Measurements from ENCODE around the gene MAJIN.

The MAJIN gene

GRCh38 chr11:64891215-64891848 lies 80.6 kb downstream of the MAJIN start:
- no peak for FAIRE-seq

DNA sequence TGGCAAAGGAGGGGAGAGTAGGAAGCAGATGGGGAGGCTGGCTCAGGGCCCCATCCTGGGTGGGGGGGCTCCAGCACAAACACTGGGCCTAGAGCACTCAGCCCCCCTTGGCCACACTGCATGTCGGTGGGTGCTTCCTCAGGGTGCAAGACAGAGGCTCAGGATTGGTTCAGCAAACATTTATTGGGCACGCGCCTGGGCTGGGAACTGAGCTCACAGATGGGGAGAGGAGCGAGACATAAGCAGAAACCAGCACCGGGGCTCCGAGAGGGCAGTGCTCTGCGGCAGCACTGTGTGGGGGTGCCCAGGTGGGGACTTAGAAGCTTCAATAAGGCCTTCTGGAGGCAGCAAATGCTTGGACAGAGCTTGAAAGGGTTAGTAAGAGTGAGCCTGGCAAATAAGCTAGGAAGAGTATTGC lies 81.4 kb downstream of the MAJIN start:
- FAIRE-seq: no peak

DNA sequence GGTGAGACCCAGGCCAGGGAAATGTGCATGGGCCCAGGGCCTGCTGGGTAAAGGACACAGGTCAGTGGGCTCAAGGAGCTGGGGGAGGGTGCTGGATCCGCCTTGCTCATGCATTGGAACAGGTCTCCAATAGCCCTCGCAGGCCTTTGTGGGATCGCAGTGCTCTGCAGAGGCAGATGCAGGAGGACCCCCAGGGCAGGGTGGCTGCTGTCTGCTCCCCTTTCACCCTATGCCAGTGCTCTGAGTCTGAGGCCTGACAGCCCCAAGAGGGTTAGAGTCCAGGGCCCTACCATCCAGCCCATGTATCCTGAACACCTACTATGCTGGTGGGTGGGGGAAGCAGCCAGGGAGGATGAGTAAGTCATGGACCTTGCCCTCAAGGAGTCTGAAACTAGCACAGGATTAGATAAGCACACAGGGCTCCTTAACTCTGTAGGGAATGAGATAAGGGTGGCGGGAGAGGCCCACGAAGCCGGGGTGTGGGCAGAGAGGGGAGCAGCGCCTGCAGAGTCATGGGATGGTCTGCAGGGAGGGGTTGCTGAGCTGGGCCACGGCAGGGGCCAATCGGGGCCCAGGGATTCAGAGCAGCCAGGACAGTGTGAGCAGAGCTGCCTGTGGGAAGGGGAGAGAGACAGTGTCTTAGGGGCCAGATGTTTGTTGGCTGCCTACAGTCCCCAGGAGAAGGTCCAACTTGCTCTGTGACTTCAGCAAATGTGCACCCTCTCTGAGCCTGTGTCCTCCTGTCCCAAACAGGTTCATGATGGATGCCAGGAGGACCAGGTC lies 83.0 kb downstream of the MAJIN start:
- FAIRE-seq: no peak

DNA sequence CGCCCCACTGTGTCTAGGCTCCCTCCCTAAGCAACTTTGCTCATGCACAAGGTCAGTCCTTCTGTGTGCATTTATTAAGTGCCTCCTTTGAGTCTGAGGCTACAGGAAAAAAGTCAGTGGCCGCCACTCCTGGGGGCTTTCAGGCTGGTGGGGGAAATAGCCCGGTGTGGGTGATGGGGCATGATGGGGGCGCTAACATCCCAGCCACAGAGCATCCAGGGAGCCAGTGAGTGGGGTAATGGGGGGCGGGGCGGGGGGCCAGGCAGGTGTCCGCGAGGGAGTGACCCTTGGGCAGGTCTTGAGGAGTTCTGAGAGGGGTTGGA lies 83.5 kb downstream of the MAJIN start:
- FAIRE-seq: no peak
